Bronchial epithelial cell (primary cell): ENCODE results near the gene SUSD5. TPM values are rescaled to one million over a fixed set of nuclear protein-coding genes. Genes with fewer than 3 reads are reported as not detected.
"Not testable (repeated sequence)": the region's sequence is repeated elsewhere in the genome, so short reads cannot be mapped to it uniquely, and the experiment has no call there.

Experiments
- DNase-seq: peaks from one replicate; pipeline ENCODE4 v3.0.0-alpha.2; 2010; ENCODE audit warnings: low read depth
- FAIRE-seq: peaks from 2 replicates; lab custom pipeline; 2011; peaks lifted over from hg19 to GRCh38; lab: Jason Lieb, UNC
- H3K27me3 ChIP-seq: 2 replicates; pipeline ENCODE4 v1.5.1; 2011; ENCODE audit warnings: low read length; ENCODE audit not compliant: control insufficient read depth, insufficient read depth
- H3K36me3 ChIP-seq: 2 replicates; pipeline ENCODE4 v1.5.1; 2011; ENCODE audit warnings: low read length; ENCODE audit not compliant: control insufficient read depth, insufficient read depth
- H3K4me3 ChIP-seq: 2 replicates; pipeline ENCODE4 v1.5.1; 2011; ENCODE audit warnings: mild to moderate bottlenecking, low read depth, low read length, control low read depth
- total RNA-seq: library from RNA; depleted of rRNA; stranded (reverse); fragments of >200 nt; gene quantifications from 2 replicates; pipeline ENCODE4 v1.2.1, GENCODE V29; 2014
- TF ChIP-seq, protein P1 (sequence below): IDR thresholded peaks from 2 replicates; pipeline ENCODE4 v1.5.1; 2011; ENCODE audit warnings: mild to moderate bottlenecking, moderate library complexity, low read length, control low read depth, inconsistent platforms; ENCODE audit not compliant: insufficient read depth, severe bottlenecking

The SUSD5 gene
- total RNA-seq, 1 donor from 2014 or later, result not detected

DNA sequence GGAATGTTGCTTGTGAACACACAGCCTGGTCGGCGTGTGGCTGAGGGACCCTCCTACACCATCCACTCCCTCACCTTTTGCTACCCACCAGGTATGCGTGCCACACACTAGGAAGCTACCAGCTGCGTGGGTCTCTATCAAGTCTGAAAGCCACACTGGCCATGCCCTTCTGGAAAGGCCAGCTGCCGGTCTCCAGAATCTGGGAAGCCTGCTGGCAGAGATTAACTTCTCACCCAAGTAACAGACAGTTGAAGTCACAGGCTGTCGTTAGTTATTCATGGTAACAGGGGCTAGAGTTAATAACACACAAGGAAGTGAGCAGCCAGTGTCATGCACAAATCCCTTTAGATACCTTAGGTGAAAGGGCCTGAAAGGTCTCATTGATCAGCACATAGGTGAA, 48.1 kb downstream of the SUSD5 start:
- FAIRE-seq (no peak), DNase-seq (no peak)
- no peaks in the 10 kb centered on the region for H3K36me3 ChIP-seq
- no peaks in the 10 kb centered on the region for H3K27me3 ChIP-seq
- TF ChIP-seq, protein P1, sequence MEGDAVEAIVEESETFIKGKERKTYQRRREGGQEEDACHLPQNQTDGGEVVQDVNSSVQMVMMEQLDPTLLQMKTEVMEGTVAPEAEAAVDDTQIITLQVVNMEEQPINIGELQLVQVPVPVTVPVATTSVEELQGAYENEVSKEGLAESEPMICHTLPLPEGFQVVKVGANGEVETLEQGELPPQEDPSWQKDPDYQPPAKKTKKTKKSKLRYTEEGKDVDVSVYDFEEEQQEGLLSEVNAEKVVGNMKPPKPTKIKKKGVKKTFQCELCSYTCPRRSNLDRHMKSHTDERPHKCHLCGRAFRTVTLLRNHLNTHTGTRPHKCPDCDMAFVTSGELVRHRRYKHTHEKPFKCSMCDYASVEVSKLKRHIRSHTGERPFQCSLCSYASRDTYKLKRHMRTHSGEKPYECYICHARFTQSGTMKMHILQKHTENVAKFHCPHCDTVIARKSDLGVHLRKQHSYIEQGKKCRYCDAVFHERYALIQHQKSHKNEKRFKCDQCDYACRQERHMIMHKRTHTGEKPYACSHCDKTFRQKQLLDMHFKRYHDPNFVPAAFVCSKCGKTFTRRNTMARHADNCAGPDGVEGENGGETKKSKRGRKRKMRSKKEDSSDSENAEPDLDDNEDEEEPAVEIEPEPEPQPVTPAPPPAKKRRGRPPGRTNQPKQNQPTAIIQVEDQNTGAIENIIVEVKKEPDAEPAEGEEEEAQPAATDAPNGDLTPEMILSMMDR, result no peak
- no peak overlapping the region for H3K4me3 ChIP-seq

DNA sequence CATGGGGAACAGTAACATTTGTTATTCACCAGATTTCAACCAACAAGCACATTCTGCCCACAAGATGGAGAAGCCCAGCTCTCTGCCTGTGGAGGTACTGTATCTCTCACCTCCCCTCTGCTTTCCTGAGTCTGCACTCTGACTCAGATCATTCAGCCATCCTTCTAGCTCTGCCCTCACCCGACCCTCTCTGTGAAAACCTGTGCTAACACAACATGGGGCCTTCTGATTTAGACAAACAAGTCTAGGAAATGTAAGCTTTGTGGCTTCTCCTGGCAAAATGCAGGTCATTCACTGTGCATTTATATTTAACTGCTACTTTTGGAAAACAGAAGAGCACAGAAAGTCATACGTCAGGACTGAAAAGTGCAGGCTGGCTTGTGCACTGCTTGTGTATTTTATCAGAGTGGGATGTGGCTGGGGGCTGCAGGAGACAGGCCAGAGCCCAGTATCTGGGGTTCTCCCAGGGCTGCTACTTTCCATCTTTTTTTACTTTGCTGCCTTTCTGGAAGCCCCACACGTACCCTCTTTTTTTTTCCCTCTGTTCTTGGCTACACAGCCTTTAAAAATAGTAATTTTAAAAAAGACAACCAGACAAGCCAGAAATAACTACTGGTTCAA, 50.8 kb downstream of the SUSD5 start:
- no peak overlapping the region for H3K4me3 ChIP-seq
- H3K27me3 ChIP-seq, result no peaks in the 10 kb centered on the region
- FAIRE-seq, result no peak
- TF ChIP-seq, protein P1, result no peak
- no peak for DNase-seq
- H3K36me3 ChIP-seq, result no peaks in the 10 kb centered on the region

DNA sequence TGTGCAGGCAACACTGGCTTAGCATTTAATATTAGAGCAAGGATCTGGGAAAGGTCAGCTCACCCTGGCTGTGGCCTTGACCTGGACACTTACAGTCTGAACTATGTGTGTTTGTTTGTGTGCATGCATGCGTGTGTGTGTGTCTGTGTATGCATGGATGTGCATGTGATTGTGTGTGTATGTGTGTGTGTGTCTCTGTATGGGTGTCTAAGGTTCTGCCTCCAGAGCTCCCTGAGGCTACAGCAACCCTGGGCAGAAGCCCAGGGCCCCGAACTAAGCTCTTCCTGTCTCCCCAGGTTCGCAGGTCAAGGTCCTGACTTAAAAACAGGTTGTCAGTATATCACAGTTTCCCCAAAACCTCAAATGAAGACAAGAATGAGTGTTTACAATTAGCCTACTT, 51.3 kb downstream of the SUSD5 start:
- FAIRE-seq (no peak), DNase-seq (no peak)
- Histone ChIP-seq H3K4me3 (no peak overlapping the region), H3K36me3 (no peaks in the 10 kb centered on the region), H3K27me3 (no peaks in the 10 kb centered on the region)
- TF ChIP-seq, protein P1, result no peak

DNA sequence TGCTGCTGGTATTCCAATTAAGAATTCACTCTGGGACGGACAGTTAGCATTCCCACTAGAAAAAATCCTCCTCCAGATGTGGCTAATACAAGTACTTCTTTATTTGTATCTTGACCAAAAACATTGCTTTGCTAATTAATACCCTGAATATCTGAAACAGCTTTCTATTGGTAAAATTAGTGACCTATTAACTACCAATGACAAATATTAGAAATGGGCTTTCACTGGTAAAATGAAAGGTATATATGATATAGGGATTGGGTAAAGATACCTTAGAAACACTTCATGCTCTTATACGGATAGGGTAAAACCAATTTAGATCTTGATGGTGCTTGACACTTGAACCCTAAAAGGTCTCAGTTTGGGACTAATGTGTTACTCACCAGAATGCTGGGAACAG, 52.5 kb downstream of the SUSD5 start:
- H3K27me3 ChIP-seq, result no peaks in the 10 kb centered on the region
- DNase-seq, result no peak
- FAIRE-seq, result no peak
- H3K36me3 ChIP-seq, result no peaks in the 10 kb centered on the region
- H3K4me3 ChIP-seq, result no peak overlapping the region
- TF ChIP-seq, protein P1, result no peak

DNA sequence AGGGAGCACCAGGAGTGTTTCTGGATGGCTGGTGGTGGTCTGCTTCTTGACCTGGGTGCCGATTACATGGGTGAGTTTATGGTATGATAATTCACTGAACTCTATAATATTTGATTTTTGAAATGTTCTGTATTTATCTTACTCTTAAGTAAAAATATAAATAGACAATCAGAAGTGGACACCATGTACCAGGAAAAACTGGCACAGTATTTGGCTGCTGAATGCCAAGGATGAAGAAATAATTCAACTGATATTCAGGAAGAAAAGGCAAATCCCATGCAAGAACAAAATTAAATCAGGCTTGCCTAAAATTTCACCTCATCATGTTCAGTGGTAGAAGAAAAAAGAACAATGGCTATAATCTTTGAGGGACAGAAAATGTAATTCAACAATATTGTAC, 53.2 kb downstream of the SUSD5 start:
- TF ChIP-seq, protein P1, result no peak
- Histone ChIP-seq H3K27me3 (no peaks in the 10 kb centered on the region), H3K36me3 (no peaks in the 10 kb centered on the region), H3K4me3 (no peak overlapping the region)
- DNase-seq, result no peak
- no peak for FAIRE-seq

DNA sequence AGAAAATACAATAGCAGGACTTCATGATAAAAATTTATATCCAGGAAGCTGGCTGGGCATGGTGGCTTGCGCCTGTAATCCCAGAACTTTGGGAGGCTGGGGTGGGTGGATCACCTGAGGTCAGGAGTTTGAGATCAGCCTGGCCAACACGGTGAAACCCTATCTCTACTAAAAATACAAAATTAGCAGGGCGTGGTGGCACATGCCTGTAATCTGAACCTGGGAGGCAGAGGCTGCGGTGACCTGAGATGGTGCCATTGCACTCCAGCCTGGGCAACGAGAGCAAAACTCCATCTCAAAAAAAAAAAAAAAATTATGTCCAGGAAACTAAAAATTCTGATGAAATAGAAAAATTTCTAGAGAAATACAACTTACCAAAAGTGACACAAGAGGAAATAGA, 56.0 kb downstream of the SUSD5 start:
- H3K4me3 ChIP-seq, H3K27me3 ChIP-seq, H3K36me3 ChIP-seq, DNase-seq, FAIRE-seq: not testable (repeated sequence)
